Fibroblast of villous mesenchyme (primary cell): ENCODE results near the gene VWCE. TPM values are rescaled to one million over a fixed set of nuclear protein-coding genes. Genes with fewer than 3 reads are reported as not detected.
A peak's percentile ranks its signal among the peaks of the same experiment; 100 is the strongest.

Experiments used
- DNase-seq: peaks from one replicate; pipeline ENCODE4 v3.0.0-alpha.2; 2010; ENCODE audit warnings: low read depth
- H3K4me3 ChIP-seq: 2 replicates; pipeline ENCODE4 v1.5.1; 2011; ENCODE audit warnings: low read depth, mild to moderate bottlenecking, low read length
- total RNA-seq: library from RNA; depleted of rRNA; stranded (reverse); fragments of >200 nt; gene quantifications from 2 replicates; pipeline ENCODE4 v1.2.3, GENCODE V29; 2012
- TF ChIP-seq, protein P1 (sequence below): IDR thresholded peaks from 2 replicates; pipeline ENCODE4 v1.5.1; 2012; ENCODE audit warnings: low read depth, mild to moderate bottlenecking, low read length; ENCODE audit not compliant: insufficient read depth

The VWCE gene
- total RNA-seq, 1 donor = 2.2 TPM

DNA sequence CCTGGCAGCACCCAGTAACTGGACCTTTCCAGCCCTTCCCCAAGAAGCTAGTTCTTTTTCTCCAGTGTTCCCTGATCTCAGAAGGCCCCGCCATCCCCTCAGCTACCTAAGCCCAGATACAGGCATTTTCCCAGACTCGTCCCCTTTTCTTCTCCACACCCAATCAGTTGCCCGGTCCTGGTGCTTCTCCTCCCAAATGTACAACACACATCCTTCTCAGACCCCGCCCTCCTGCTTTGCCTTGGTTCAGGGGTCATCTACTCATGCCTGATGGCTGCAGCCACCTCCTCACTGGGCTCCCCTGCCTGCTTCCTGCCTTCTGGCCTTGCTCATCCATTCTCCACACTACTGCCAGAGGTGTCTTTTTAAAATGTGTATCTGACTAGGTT is 44.4 kb upstream of the VWCE start:
- H3K4me3 ChIP-seq = no peak overlapping the region
- TF ChIP-seq, protein P1, sequence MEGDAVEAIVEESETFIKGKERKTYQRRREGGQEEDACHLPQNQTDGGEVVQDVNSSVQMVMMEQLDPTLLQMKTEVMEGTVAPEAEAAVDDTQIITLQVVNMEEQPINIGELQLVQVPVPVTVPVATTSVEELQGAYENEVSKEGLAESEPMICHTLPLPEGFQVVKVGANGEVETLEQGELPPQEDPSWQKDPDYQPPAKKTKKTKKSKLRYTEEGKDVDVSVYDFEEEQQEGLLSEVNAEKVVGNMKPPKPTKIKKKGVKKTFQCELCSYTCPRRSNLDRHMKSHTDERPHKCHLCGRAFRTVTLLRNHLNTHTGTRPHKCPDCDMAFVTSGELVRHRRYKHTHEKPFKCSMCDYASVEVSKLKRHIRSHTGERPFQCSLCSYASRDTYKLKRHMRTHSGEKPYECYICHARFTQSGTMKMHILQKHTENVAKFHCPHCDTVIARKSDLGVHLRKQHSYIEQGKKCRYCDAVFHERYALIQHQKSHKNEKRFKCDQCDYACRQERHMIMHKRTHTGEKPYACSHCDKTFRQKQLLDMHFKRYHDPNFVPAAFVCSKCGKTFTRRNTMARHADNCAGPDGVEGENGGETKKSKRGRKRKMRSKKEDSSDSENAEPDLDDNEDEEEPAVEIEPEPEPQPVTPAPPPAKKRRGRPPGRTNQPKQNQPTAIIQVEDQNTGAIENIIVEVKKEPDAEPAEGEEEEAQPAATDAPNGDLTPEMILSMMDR = no peak
- DNase-seq = no peak

DNA sequence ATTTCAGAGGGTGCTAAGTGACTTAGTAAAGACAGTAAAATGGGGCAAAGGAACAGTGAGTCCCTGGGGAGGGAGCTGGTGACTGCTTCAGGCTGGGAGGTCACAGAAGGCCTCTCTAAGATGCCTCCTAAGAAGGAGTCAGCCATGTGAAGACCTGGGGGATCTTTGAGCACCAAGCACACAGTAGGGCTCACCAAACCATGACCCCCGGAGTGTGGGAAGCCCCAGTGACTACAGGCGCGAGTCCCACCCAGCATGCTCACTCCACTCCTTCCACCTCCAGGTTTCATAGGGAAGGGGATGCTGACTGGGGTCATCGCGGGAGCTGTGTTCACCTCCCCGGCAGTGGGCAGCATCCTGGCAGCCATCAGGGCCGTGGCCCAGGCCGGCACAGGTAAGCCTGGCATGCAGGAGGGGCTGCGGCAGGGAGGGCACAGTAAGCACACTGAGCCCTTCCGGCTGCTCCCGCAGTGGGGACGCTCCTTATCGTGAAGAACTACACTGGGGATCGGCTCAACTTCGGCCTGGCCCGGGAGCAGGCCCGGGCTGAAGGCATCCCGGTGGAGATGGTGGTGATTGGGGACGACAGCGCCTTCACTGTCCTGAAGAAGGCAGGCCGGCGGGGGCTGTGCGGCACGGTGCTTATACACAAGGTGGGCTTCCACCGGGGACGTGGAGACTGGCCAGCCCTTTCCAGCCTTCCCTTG is 43.8 kb upstream of the VWCE start:
- no peak for DNase-seq
- H3K4me3 ChIP-seq = no peak overlapping the region
- TF ChIP-seq, protein P1 = no peak

DNA sequence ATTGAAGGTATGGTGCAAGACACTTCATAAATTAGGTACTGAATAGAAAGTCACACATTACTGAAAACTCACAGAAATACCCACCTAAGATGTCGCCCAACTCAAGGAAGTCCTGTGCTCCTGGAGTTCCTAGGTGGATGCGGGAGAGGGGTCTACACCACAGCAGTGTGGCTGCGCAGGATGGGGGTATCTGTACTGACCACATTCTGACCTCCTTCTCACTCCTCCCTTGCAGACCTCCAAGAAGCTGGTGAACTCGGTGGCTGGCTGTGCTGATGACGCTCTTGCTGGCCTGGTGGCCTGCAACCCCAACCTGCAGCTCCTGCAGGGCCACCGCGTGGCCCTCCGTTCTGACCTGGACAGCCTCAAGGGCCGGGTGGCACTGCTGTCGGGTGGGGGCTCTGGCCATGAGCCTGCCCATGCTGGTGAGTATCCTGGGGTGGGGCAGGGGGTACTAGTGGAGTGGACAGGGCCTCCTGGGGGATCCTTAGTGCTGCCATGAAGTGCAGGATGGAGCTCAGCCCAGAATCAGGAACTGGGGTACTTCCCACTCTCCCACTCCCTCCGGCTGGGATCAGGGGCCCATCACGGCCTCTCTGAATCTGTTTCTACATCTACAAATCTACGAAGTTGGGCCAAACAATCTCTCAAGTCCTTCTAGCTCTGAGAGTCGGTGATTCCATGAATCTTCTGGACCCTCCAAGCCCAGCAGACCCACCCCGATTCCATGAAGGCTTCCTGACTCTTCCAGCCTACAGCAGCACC is 42.8 kb upstream of the VWCE start:
- no peak for DNase-seq
- TF ChIP-seq, protein P1 = no peak

DNA sequence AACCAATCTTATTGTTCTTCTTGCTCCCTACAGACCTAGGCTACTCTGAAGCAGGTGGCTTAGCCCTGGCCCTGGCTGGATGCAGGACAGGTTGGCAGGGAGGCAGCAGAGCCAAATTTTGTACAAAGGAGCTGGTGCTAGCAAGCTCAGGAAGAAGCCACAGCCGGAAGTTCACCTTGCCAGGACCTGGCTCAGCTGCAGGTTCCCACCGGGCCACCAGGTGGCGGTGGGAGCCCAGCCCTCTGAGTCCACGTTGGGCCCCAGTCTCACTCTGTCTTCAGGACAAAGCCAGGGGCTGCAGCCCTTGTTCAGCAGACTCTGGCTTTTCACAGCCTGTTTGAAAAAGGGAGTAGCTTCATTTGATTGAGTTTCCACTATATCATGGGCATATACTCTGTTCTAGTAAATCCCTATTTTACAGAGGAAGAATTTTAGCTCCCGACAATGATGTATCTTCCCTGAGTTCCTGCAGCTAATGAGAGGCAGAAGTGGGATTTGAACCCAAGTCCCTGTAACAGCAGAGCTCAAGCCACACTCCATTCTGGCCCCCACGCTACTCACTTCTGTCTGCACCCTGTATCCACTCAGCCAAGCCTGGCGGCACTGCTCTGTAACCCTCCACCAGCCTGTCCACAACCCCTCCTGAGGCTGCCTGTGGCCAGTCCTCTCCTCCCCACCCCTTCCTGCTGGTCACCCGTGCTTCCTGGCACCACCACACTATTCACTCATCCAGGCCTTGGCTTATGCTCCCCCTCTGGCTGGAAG is 41.2 kb upstream of the VWCE start:
- TF ChIP-seq, protein P1 = peak; percentile 98
- no peak overlapping the region for H3K4me3 ChIP-seq
- DNase-seq = peak; percentile 75

More for the DNA sequence above, 42.8 kb upstream of the VWCE start:
- H3K4me3 ChIP-seq = no peak overlapping the region

DNA sequence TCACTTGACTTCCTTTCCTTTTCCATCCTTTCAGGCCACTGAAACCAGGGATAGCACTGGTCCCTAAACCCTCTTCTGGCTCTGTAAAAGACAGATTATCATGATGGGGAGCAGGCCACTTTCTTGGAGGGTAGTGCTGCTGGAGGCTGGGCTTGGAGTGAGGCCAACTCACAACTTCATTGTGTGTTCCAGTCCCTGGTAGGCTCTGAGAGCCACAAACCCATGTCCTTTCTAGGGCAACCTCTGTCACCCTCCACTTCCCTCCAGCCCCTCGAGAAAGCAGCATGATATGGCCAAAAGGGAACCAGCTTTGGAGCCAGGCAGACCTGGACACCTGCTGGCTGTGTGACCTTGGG is 40.2 kb upstream of the VWCE start:
- H3K4me3 ChIP-seq = no peak overlapping the region
- TF ChIP-seq, protein P1 = no peak
- no peak for DNase-seq

DNA sequence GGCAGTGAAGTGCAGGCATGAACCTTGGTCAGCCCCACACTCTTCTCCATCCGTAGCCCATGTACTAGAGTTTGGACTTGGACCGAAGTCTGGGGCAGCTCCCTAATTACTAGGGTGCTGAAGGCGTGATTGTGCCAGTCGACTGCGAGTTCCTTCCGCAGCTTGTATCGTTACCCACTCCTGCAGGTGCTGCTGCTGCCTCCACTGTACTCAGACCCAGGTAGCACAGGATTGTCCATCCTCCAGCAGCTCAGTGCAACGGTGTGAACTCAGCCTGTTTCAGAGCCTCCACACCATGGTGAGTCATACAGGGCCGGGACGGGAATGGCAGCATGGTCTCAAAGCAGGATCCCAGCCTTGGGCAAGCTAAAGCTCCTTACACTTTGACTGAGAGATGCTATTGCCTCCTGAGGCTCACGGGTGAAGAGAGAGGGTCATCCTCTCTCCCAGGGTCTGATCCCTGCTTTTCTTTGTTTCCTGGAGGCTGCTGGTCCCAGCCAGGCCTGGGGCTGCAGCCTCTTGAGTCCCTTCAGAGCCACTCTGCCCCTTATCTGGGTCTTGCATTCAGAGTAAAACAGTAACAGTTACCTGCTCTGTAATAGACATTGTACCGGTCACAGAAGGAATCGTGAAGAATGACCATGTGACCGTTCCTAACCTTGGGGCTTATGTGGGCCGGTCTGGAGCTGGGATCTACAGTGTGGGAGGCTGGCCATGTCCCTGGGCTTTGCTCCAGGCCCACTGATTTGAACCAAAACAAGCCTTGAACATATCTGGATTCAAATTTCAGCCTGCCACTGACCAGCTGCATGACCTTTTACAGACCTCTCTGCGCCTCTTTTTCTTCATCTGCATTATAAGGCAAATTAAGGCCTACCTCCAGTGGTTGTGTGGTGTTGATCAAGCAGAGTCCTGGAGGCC is 39.6 kb upstream of the VWCE start:
- no peak overlapping the region for H3K4me3 ChIP-seq
- DNase-seq = peak; percentile 51
- TF ChIP-seq, protein P1 = no peak
